ENCODE results near the gene SPATA17.
"Not testable (repeated sequence)": the region's sequence is repeated elsewhere in the genome, so short reads cannot be mapped to it uniquely, and the experiment has no call there.

Gene SPATA17

GRCh38 chr1:217660353-217661062 is 29.4 kb downstream of the SPATA17 start:
- Histone ChIP-seq H3K9me3 (replicated peaks in 1 of 11) (peaks cover 0 to 6% (median 0%) of the 10 kb centered on the region in 11 experiments; a peak in 1 of 22 replicates), H3K27ac (no peak overlapping the region), H3K4me1 (peaks cover 0 to 8% (median 0%) of the 10 kb centered on the region in 10 experiments; a peak in 3 of 20 replicates), H4K20me1 (no peaks in the 10 kb centered on the region), H3K4me2 (no peak overlapping the region), H3K36me3 (no peaks in the 10 kb centered on the region), H3K4me3 (no peak overlapping the region), H3K9ac (no peak overlapping the region), H3K27me3 (no peaks in the 10 kb centered on the region)
- TF ChIP-seq Cebpa-rat (IDR thresholded peaks at IDR 0.05), result no peak

DNA sequence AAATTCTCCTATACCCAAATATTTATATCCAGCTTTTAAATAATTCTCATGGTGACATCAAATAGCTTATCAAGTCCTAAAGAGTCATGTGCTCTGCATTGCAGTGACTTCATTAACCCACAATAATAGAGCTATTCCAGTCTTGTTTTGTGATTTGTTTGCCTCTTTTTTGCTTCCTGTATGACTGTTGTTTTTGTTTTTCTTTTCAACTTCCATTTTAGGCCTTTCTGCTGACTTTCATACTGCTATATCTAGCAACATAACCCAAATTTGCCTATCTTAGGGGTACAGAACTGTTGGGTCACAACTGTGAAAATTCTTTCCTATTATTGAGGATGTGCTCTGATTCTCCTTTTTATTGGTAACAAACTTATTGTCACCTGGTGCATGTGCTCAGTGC is 30.3 kb downstream of the SPATA17 start:
- H3K27ac ChIP-seq, result no peak overlapping the region
- H3K4me2 ChIP-seq, result peak overlapping the region in 2 of 11 experiments; percentile 13 to 33; a peak in 2 of 22 replicates
- TF ChIP-seq Cebpa-rat (IDR thresholded peaks at IDR 0.05), result no peak

GRCh38 chr1:217668351-217668940 is 37.3 kb downstream of the SPATA17 start:
- Histone ChIP-seq H3K9ac (no peak overlapping the region), H4K20me1 (no peaks in the 10 kb centered on the region), H3K4me2 (no peak overlapping the region), H3K4me1 (peaks cover 0 to 34% (median 0%) of the 10 kb centered on the region in 10 experiments; a peak in 6 of 20 replicates), H3K9me3 (replicated peaks in 1 of 11) (no peaks in the 10 kb centered on the region), H3K36me3 (no peaks in the 10 kb centered on the region), H3K27me3 (no peaks in the 10 kb centered on the region), H3K4me3 (no peak overlapping the region), H3K27ac (no peak overlapping the region)
- TF ChIP-seq Cebpa-rat (IDR thresholded peaks at IDR 0.05), result no peak

More for the DNA sequence above, 30.3 kb downstream of the SPATA17 start:
- Histone ChIP-seq H3K36me3 (no peaks in the 10 kb centered on the region), H3K4me1 (peaks cover 0 to 8% (median 0%) of the 10 kb centered on the region in 10 experiments; a peak in 3 of 20 replicates), H3K9me3 (replicated peaks in 1 of 11) (peaks cover 0 to 6% (median 0%) of the 10 kb centered on the region in 11 experiments; a peak in 1 of 22 replicates), H4K20me1 (no peaks in the 10 kb centered on the region), H3K27me3 (no peaks in the 10 kb centered on the region), H3K4me3 (no peak overlapping the region), H3K9ac (no peak overlapping the region)

- no peaks in the 10 kb centered on the region for H3K27me3 ChIP-seq
- peaks cover 0 to 51% (median 0%) of the 10 kb centered on the region in 10 experiments; a peak in 7 of 20 replicates for H3K4me1 ChIP-seq
- no peaks in the 10 kb centered on the region for H3K36me3 ChIP-seq
- no peaks in the 10 kb centered on the region for H4K20me1 ChIP-seq
- no peaks in the 10 kb centered on the region for H3K9me3 ChIP-seq (replicated peaks in 1 of 11)
- H3K4me3 ChIP-seq, result no peak overlapping the region
- TF ChIP-seq Cebpa-rat (IDR thresholded peaks at IDR 0.05), result no peak
- peak overlapping the region in 3 of 11 experiments; percentile 31 to 36 (median 34); a peak in 1 of 22 replicates for H3K9ac ChIP-seq
- H3K4me2 ChIP-seq, result peak overlapping the region in 4 of 11 experiments; percentile 30 to 75 (median 51); a peak in 7 of 22 replicates
- peak overlapping the region in 5 of 11 experiments; percentile 9 to 67 (median 64); a peak in 10 of 22 replicates for H3K27ac ChIP-seq
Measured at GRCh38 chr1:217673387-217673786, 42.2 kb downstream of the SPATA17 start.

DNA sequence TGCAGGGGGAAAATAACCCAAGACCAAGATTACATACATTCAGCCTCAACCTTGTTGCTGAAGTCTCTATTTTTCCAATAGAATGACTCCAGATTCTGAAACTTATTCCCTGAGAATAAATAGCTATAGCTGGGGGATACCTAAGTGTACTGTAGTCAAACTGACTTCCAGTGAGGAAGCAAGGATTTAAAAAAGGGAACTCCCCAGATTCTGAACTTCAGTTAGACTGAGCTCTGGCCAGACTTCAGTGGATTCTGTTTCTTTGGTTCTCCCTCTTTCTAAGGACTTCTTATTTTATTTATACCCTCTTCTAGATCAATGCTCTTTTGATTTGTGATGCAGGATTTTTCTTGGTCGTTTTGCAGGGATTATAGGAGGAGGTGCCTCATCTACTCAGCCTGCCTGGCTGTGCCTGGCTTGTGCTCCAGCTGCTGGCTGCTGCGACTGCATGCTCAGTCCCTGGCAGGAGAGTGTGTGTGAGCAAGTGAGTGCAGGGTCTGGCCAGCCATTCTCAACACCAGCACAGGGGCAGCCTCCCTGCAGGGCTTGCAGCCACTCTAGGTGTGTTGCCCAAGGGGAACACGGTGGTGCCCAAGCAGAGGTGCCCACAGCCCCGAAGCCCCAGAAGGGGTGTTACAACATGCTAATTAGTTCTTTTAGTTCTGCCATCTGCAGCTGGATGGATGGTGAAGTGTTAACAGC is 43.0 kb downstream of the SPATA17 start:
- Histone ChIP-seq H3K9ac (no peak overlapping the region), H3K4me3 (no peak overlapping the region), H3K36me3 (no peaks in the 10 kb centered on the region), H3K27me3 (no peaks in the 10 kb centered on the region), H3K9me3 (replicated peaks in 1 of 11) (no peaks in the 10 kb centered on the region), H3K4me2 (peak overlapping the region in 4 of 11 experiments; percentile 30 to 75 (median 51); a peak in 7 of 22 replicates), H4K20me1 (no peaks in the 10 kb centered on the region), H3K4me1 (peaks cover 0 to 51% (median 0%) of the 10 kb centered on the region in 10 experiments; a peak in 7 of 20 replicates), H3K27ac (peak overlapping the region in 5 of 11 experiments; percentile 9 to 67 (median 64); a peak in 10 of 22 replicates)
- no peak for TF ChIP-seq Cebpa-rat (IDR thresholded peaks at IDR 0.05)

DNA sequence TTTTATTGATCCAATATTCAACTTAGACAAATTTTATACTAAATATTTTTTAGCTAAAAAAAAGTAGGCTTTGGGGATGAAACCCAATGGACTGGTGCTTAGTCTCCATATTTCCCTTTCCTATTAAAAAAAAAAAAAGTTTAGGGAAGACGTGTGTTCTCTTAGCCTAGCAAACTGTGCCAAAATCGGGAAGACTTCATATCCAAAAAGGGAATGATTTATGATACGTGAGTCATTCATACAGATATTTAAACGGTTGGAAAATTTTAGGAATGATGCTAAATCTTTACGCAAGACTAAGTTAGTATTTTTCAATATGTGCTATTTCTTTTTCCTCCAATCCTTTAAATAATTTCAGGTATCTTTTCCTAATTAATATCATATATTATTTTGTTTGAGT is 50.7 kb downstream of the SPATA17 start:
- H3K4me2 ChIP-seq, result no peak overlapping the region
- H3K9me3 ChIP-seq (replicated peaks in 1 of 11), result no peaks in the 10 kb centered on the region
- H3K27ac ChIP-seq, result no peak overlapping the region
- no peaks in the 10 kb centered on the region for H4K20me1 ChIP-seq
- no peak for TF ChIP-seq Cebpa-rat (IDR thresholded peaks at IDR 0.05)
- no peaks in the 10 kb centered on the region for H3K27me3 ChIP-seq
- no peaks in the 10 kb centered on the region for H3K4me1 ChIP-seq
- H3K9ac ChIP-seq, result no peak overlapping the region
- no peak overlapping the region for H3K4me3 ChIP-seq
- H3K36me3 ChIP-seq, result no peaks in the 10 kb centered on the region

- H3K27me3 ChIP-seq, result no peaks in the 10 kb centered on the region
- H3K9ac ChIP-seq, result no peak overlapping the region
- no peak overlapping the region for H3K4me3 ChIP-seq
- no peaks in the 10 kb centered on the region for H3K9me3 ChIP-seq (replicated peaks in 1 of 11)
- TF ChIP-seq Cebpa-rat (IDR thresholded peaks at IDR 0.05), result no peak
- no peaks in the 10 kb centered on the region for H3K4me1 ChIP-seq
- no peak overlapping the region for H3K4me2 ChIP-seq
- no peaks in the 10 kb centered on the region for H3K36me3 ChIP-seq
- H4K20me1 ChIP-seq, result no peaks in the 10 kb centered on the region
- no peak overlapping the region for H3K27ac ChIP-seq
Measured at GRCh38 chr1:217687511-217687910, 56.4 kb downstream of the SPATA17 start.

- not testable (repeated sequence) for H3K4me1 ChIP-seq; H3K9me3 ChIP-seq (replicated peaks in 1 of 11); H3K4me3 ChIP-seq; H4K20me1 ChIP-seq; H3K9ac ChIP-seq; H3K4me2 ChIP-seq; H3K36me3 ChIP-seq; H3K27me3 ChIP-seq; H3K27ac ChIP-seq
Measured at GRCh38 chr1:217696140-217696539, 65.0 kb downstream of the SPATA17 start.

GRCh38 chr1:217703326-217703725 is 72.2 kb downstream of the SPATA17 start:
- H3K27ac ChIP-seq, result no peak overlapping the region
- H3K36me3 ChIP-seq, result no peaks in the 10 kb centered on the region
- H3K4me2 ChIP-seq, result no peak overlapping the region
- H3K4me3 ChIP-seq, result no peak overlapping the region
- H3K9ac ChIP-seq, result no peak overlapping the region
- H3K27me3 ChIP-seq, result no peaks in the 10 kb centered on the region
- H3K4me1 ChIP-seq, result no peaks in the 10 kb centered on the region
- peaks cover 0 to 11% (median 0%) of the 10 kb centered on the region in 11 experiments; a peak in 1 of 22 replicates for H3K9me3 ChIP-seq (replicated peaks in 1 of 11)
- H4K20me1 ChIP-seq, result no peaks in the 10 kb centered on the region
- TF ChIP-seq Cebpa-rat (IDR thresholded peaks at IDR 0.05), result no peak

Data from BLaER1 treated with 17β-estradiol and CSF1 and Interleukin-3, amounts not matched to agents 10 nM and 100 nM (cell line).